Fibroblast of lung (primary cell): Measurements from ENCODE around the gene HYKK. TPM values are rescaled to one million over a fixed set of nuclear protein-coding genes. Genes with fewer than 3 reads are reported as not detected.

ENCODE experiments used
- DNase-seq, 2 donors: peaks; one replicate each; pipeline versions ENCODE4 v3.0.0 to v3.0.0-alpha.2; 2010; ENCODE audit warnings: low read depth in 2 of 2
- H2AFZ ChIP-seq: 2 replicates; pipeline ENCODE4 v1.5.1; 2012; ENCODE audit warnings: low read length, control low read depth, inconsistent platforms
- H3K27ac ChIP-seq: 2 replicates; pipeline ENCODE4 v1.5.1; 2011; ENCODE audit warnings: low read length, control low read depth; ENCODE audit not compliant: insufficient read depth
- H3K27me3 ChIP-seq: 2 replicates; pipeline ENCODE4 v1.5.1; 2011; ENCODE audit warnings: mild to moderate bottlenecking, low read length; ENCODE audit not compliant: control insufficient read depth, insufficient read depth
- H3K36me3 ChIP-seq: 2 replicates; pipeline ENCODE4 v1.5.1; 2011; ENCODE audit warnings: low read length; ENCODE audit not compliant: control insufficient read depth, insufficient read depth
- H3K4me1 ChIP-seq: 2 replicates; pipeline ENCODE4 v1.5.1; 2011; ENCODE audit warnings: low read length; ENCODE audit not compliant: control insufficient read depth, insufficient read depth; ENCODE audit errors: extremely low read depth
- H3K4me2 ChIP-seq: 2 replicates; pipeline ENCODE4 v1.5.1; 2011; ENCODE audit warnings: low read length, control low read depth; ENCODE audit not compliant: insufficient read depth; ENCODE audit errors: extremely low read depth
- H3K4me3 ChIP-seq, 4 experiments: fragments of 200-600 bp in 1 of 4; sonication (generic) in 1 of 4; replicated peaks in 1 of 4; 2 replicates each; pipeline ENCODE4 v1.5.1; 2011 to 2016; ENCODE audit warnings: low read length in 4 of 4, low read depth in 3 of 4, mild to moderate bottlenecking in 3 of 4, control low read depth in 2 of 4, inconsistent platforms in 1 of 4, mixed read lengths in 1 of 4; ENCODE audit not compliant: insufficient read depth in 1 of 4; ENCODE audit errors: control extremely low read depth in 1 of 4
- H3K79me2 ChIP-seq: 2 replicates; pipeline ENCODE4 v1.5.1; 2012; ENCODE audit warnings: mild to moderate bottlenecking, low read length, inconsistent platforms; ENCODE audit not compliant: control insufficient read depth, insufficient read depth
- H3K9ac ChIP-seq: 2 replicates; pipeline ENCODE4 v1.5.1; 2011; ENCODE audit warnings: mild to moderate bottlenecking, low read length, control low read depth; ENCODE audit not compliant: insufficient read depth
- H3K9me3 ChIP-seq: 2 replicates; pipeline ENCODE4 v1.5.1; 2012; ENCODE audit warnings: low read depth, low read length; ENCODE audit not compliant: control insufficient read depth, insufficient read depth
- H4K20me1 ChIP-seq: 2 replicates; pipeline ENCODE4 v1.5.1; 2011; ENCODE audit warnings: low read length; ENCODE audit not compliant: control insufficient read depth, insufficient read depth; ENCODE audit errors: extremely low read depth
- CTCF ChIP-seq, 2 donors: IDR thresholded peaks in 1 of 2; conservative IDR thresholded peaks in 1 of 2; 1 replicate in 1 of 2; 2 replicates in 1 of 2; pipeline ENCODE4 v1.5.1; 2011 to 2012; ENCODE audit warnings: low read length in 2 of 2, control low read depth in 1 of 2, inconsistent platforms in 1 of 2, low read depth in 1 of 2, mild to moderate bottlenecking in 1 of 2
- EZH2 ChIP-seq: IDR thresholded peaks from 2 replicates; pipeline ENCODE4 v1.5.1; 2012; ENCODE audit warnings: low read length, control low read depth, mild to moderate bottlenecking; ENCODE audit errors: missing control alignments
- polyA plus RNA-seq, 2 donors: library from polyadenylated mRNA; depleted of rRNA in 1 of 2; stranded (reverse) in 1 of 2; unstranded in 1 of 2; fragments of >200 nt; gene quantifications; 2 replicates each; pipeline ENCODE4 v1.2.1, GENCODE V29; 2011 to 2012; ENCODE audit warnings: missing spikeins in 1 of 2
- total RNA-seq: library from RNA; depleted of rRNA; stranded (reverse); fragments of >200 nt; gene quantifications from 2 replicates; pipeline ENCODE4 v1.2.1, GENCODE V29; 2014

HYKK gene
- total and polyA plus RNA-seq, 2 donors (not counting 1 experiment from before 2014, with no cell fraction given) = 2.0 to 3.6 TPM

GRCh38 chr15:78502641-78503040, 4.7 kb upstream of the HYKK start:
- Histone ChIP-seq H3K9ac (no peak overlapping the region), H3K4me1 (no peaks in the 10 kb centered on the region), H4K20me1 (no peaks in the 10 kb centered on the region), H3K4me2 (no peak overlapping the region), H3K4me3 (no peak overlapping the region), H3K36me3 (no peaks in the 10 kb centered on the region), H3K79me2 (no peaks in the 10 kb centered on the region), H3K9me3 (no peaks in the 10 kb centered on the region), H2AFZ (no peak overlapping the region), H3K27me3 (no peaks in the 10 kb centered on the region), H3K27ac (no peak overlapping the region)
- DNase-seq = no peak
- no peak for TF ChIP-seq EZH2
- no peak for TF ChIP-seq CTCF (conservative IDR thresholded peaks at IDR 0.05 in 1 of 2, IDR thresholded peaks at IDR 0.05 in 1 of 2; ENCODE audit: low read depth in 1 of 2, low read length in 2 of 2)

GRCh38 chr15:78507831-78508160, 419 bp downstream of the HYKK start:
- Histone ChIP-seq H3K4me2 (peak overlapping the region; percentile 92), H3K27ac (peak overlapping the region; percentile 19), H2AFZ (peak overlapping the region; percentile 95), H3K27me3 (no peaks in the 10 kb centered on the region), H3K79me2 (no peaks in the 10 kb centered on the region), H4K20me1 (no peaks in the 10 kb centered on the region), H3K36me3 (no peaks in the 10 kb centered on the region), H3K9ac (peak overlapping the region; percentile 51), H3K4me3 (peak overlapping the region; percentile 73 to 92 (median 85)), H3K4me1 (no peaks in the 10 kb centered on the region), H3K9me3 (no peaks in the 10 kb centered on the region)
- TF ChIP-seq CTCF (conservative IDR thresholded peaks at IDR 0.05 in 1 of 2, IDR thresholded peaks at IDR 0.05 in 1 of 2; ENCODE audit: low read depth in 1 of 2, low read length in 2 of 2) (no peak), EZH2 (no peak)
- DNase-seq = no peak

GRCh38 chr15:78508272-78508671, 895 bp downstream of the HYKK start:
- no peak overlapping the region for H3K9ac ChIP-seq
- no peaks in the 10 kb centered on the region for H3K36me3 ChIP-seq
- TF ChIP-seq EZH2 = no peak
- TF ChIP-seq CTCF (conservative IDR thresholded peaks at IDR 0.05 in 1 of 2, IDR thresholded peaks at IDR 0.05 in 1 of 2; ENCODE audit: low read depth in 1 of 2, low read length in 2 of 2) = no peak
- H3K9me3 ChIP-seq = no peaks in the 10 kb centered on the region
- H3K27ac ChIP-seq = no peak overlapping the region
- no peak for DNase-seq
- no peaks in the 10 kb centered on the region for H3K79me2 ChIP-seq
- H3K27me3 ChIP-seq = no peaks in the 10 kb centered on the region
- no peaks in the 10 kb centered on the region for H3K4me1 ChIP-seq
- peak overlapping the region; percentile 95 for H2AFZ ChIP-seq
- H3K4me2 ChIP-seq = peak overlapping the region; percentile 92
- H3K4me3 ChIP-seq = peak overlapping the region in 3 of 4 experiments; percentile 73 to 87 (median 83)
- H4K20me1 ChIP-seq = no peaks in the 10 kb centered on the region
